ENCODE data around the gene DNALI1. TPM values are rescaled to one million over a fixed set of nuclear protein-coding genes. Genes with fewer than 3 reads are reported as not detected.

The DNALI1 gene
- total and polyA plus RNA-seq, 2 donors (not counting 3 experiments of a cell fraction or from before 2014, with no cell fraction given) = 5.2 to 8.1 TPM

GRCh38 chr1:37593726-37594125, 37.0 kb downstream of the DNALI1 start:
- H3K9me3 ChIP-seq (replicated peaks; ENCODE audit: control insufficient read depth, insufficient read depth, low read length) = no peaks in the 10 kb centered on the region
- no peak overlapping the region for H2AFZ ChIP-seq (ENCODE audit: low read depth, low read length)
- H3K36me3 ChIP-seq (ENCODE audit: control insufficient read depth in 2 of 2, extremely low read depth in 1 of 2, insufficient read depth in 2 of 2, low read length in 2 of 2) = peaks cover 12 to 18% of the 10 kb centered on the region in 2 experiments
- no peak overlapping the region for H3K27ac ChIP-seq (ENCODE audit: insufficient read depth, low read depth, low read length)
- POLR2A ChIA-PET = no interaction called here
- TF ChIP-seq JUN (IDR thresholded peaks at IDR 0.05; ENCODE audit: borderline replicate concordance, insufficient read depth, insufficient read length, low read depth) (no peak), CTCF (IDR thresholded peaks at IDR 0.05; ENCODE audit: extremely low read depth in 1 of 2, insufficient read depth in 1 of 2, low read depth in 1 of 2, low read length in 2 of 2) (no peak), FOS (IDR thresholded peaks at IDR 0.05; ENCODE audit: borderline replicate concordance, insufficient read depth, low read length) (no peak)
- H3K79me2 ChIP-seq (ENCODE audit: control insufficient read depth, insufficient read depth, low read length) = peaks cover 43% of the 10 kb centered on the region
- FAIRE-seq (no peak), DNase-seq (ENCODE audit: low read depth, low spot score) (no peak)
- H3K9me1 ChIP-seq (replicated peaks; ENCODE audit: control insufficient read depth, extremely low read depth, insufficient read depth, low read length) = no peaks in the 10 kb centered on the region
- BruUV-seq (replicated peaks) = no TSS peak
- dilution Hi-C loops (cut with MboI; ENCODE audit: extremely low pct_ligation_motif_present, low sequenced_read_pairs) = no loop called here
- peak overlapping the region; percentile 84 for H3K4me2 ChIP-seq (ENCODE audit: insufficient read depth, low read length)
- no peak overlapping the region for H3K4me3 ChIP-seq (replicated peaks in 1 of 3; ENCODE audit: insufficient read depth in 1 of 3, low read depth in 1 of 3, low read length in 3 of 3)
- peaks cover 0 to 6% of the 10 kb centered on the region in 2 experiments for H3K27me3 ChIP-seq (ENCODE audit: control insufficient read depth in 2 of 2, insufficient read depth in 2 of 2, low read length in 2 of 2)
- no peaks in the 10 kb centered on the region for H4K20me1 ChIP-seq (replicated peaks; ENCODE audit: control insufficient read depth, extremely low read depth, insufficient read depth, low read length)
- CTCF ChIA-PET = interaction anchor here (1.1 to 1.2 kb wide), 3 partner anchors 9 to 88 kb away, joined by 3 read pairs; no protein-coding TSS in a partner anchor
- intact Hi-C loops (cut with micrococcal nuclease) = loop anchor here (10.0 kb wide), 1 partner anchor 401 kb away; the partner anchor contains the start of gene SF3A3
- no peak overlapping the region for H3K9ac ChIP-seq (replicated peaks; ENCODE audit: extremely low read depth, insufficient read depth, low read length)
- peaks cover 17% of the 10 kb centered on the region for H3K4me1 ChIP-seq (ENCODE audit: control insufficient read depth, extremely low read depth, insufficient read depth, low read length)
